ENCODE data around the gene SLC35C1. TPM values are rescaled to one million over a fixed set of nuclear protein-coding genes. Genes with fewer than 3 reads are reported as not detected.
"Not testable (repeated sequence)": the region's sequence is repeated elsewhere in the genome, so short reads cannot be mapped to it uniquely, and the experiment has no call there.

SLC35C1 gene
- polyA plus RNA-seq, 6 donors from 2014 or later: 3.3 to 7.6 (median 5.7) TPM

- H3K9me3 Mint-ChIP-seq: peaks cover 0 to 5% (median 0%) of the 10 kb centered on the region in 7 donors
- H3K27me3 Mint-ChIP-seq: peaks cover 0 to 13% (median 7%) of the 10 kb centered on the region in 3 donors
- H3K4me3 Mint-ChIP-seq: no peak overlapping the region
- DNase-seq: no peak
- no peaks in the 10 kb centered on the region for H3K36me3 Mint-ChIP-seq
- H3K27ac Mint-ChIP-seq: no peak overlapping the region
- ATAC-seq (ENCODE audit: low read depth in 2 of 2): no peak
- peaks cover 0 to 4% (median 0%) of the 10 kb centered on the region in 3 donors for H3K4me1 Mint-ChIP-seq
Measured at GRCh38 chr11:45798793-45799441, 6.0 kb upstream of the SLC35C1 start.

- DNase-seq (no peak), ATAC-seq (ENCODE audit: low read depth in 2 of 2) (no peak)
- Mint-ChIP-seq H3K27me3 (peaks cover 0 to 6% (median under 1%) of the 10 kb centered on the region in 3 donors), H3K4me3 (no peak overlapping the region), H3K9me3 (peaks cover 0 to 5% (median 0%) of the 10 kb centered on the region in 7 donors), H3K36me3 (no peaks in the 10 kb centered on the region), H3K4me1 (peaks cover 4 to 5% (median 4%) of the 10 kb centered on the region in 3 donors), H3K27ac (no peak overlapping the region)
Measured at GRCh38 chr11:45799562-45799961, 5.4 kb upstream of the SLC35C1 start.

- Mint-ChIP-seq H3K4me1 (peaks cover 5 to 6% (median 6%) of the 10 kb centered on the region in 3 donors), H3K9me3 (peaks cover 0 to 5% (median 0%) of the 10 kb centered on the region in 7 donors), H3K4me3 (peak overlapping the region in 1 of 8 donors; percentile 43), H3K27ac (no peak overlapping the region), H3K36me3 (no peaks in the 10 kb centered on the region), H3K27me3 (peaks cover 0 to 6% (median 0%) of the 10 kb centered on the region in 3 donors)
- no peak for ATAC-seq (ENCODE audit: low read depth in 2 of 2)
- DNase-seq: no peak
Measured at GRCh38 chr11:45800261-45800660, 4.7 kb upstream of the SLC35C1 start.

- Mint-ChIP-seq H3K27me3 (peaks cover 0 to 3% (median 0%) of the 10 kb centered on the region in 3 donors), H3K36me3 (no peaks in the 10 kb centered on the region), H3K4me3 (peak overlapping the region in 2 of 8 donors; percentile 27 to 98), H3K4me1 (peaks cover 18 to 21% (median 18%) of the 10 kb centered on the region in 3 donors), H3K9me3 (peaks cover 0 to 5% (median 0%) of the 10 kb centered on the region in 7 donors), H3K27ac (no peak overlapping the region)
- DNase-seq: no peak
- ATAC-seq (ENCODE audit: low read depth in 2 of 2): no peak
Measured at GRCh38 chr11:45801723-45802315, 3.1 kb upstream of the SLC35C1 start.

- no peak for ATAC-seq (ENCODE audit: low read depth in 2 of 2)
- H3K4me3 Mint-ChIP-seq: peak overlapping the region; percentile 12 to 98 (median 67)
- DNase-seq: no peak
- no peaks in the 10 kb centered on the region for H3K36me3 Mint-ChIP-seq
- peaks cover 24 to 27% (median 27%) of the 10 kb centered on the region in 3 donors for H3K4me1 Mint-ChIP-seq
- peak overlapping the region in 1 of 6 donors; percentile 36 for H3K27ac Mint-ChIP-seq
- peaks cover 0 to 5% (median 0%) of the 10 kb centered on the region in 7 donors for H3K9me3 Mint-ChIP-seq
- H3K27me3 Mint-ChIP-seq: no peaks in the 10 kb centered on the region
Measured at GRCh38 chr11:45802531-45803317, 2.2 kb upstream of the SLC35C1 start.

GRCh38 chr11:45803971-45804760 is 783 bp upstream of the SLC35C1 start:
- peak; percentile 64 for DNase-seq
- H3K4me3 Mint-ChIP-seq: peak overlapping the region; percentile 91 to 98 (median 94)
- peak; percentile 44 to 45 for ATAC-seq (ENCODE audit: low read depth in 2 of 2)
- peak overlapping the region; percentile 73 to 96 (median 92) for H3K27ac Mint-ChIP-seq
- H3K27me3 Mint-ChIP-seq: no peaks in the 10 kb centered on the region
- H3K4me1 Mint-ChIP-seq: peaks cover 35 to 39% (median 38%) of the 10 kb centered on the region in 3 donors
- H3K9me3 Mint-ChIP-seq: peaks cover 0 to 3% (median 0%) of the 10 kb centered on the region in 7 donors
- no peaks in the 10 kb centered on the region for H3K36me3 Mint-ChIP-seq

- Mint-ChIP-seq H3K4me1 (peaks cover 44 to 49% (median 46%) of the 10 kb centered on the region in 3 donors), H3K27ac (peak overlapping the region; percentile 39 to 98 (median 82)), H3K27me3 (no peaks in the 10 kb centered on the region), H3K36me3 (no peaks in the 10 kb centered on the region), H3K9me3 (peaks cover 0 to 3% (median 0%) of the 10 kb centered on the region in 7 donors), H3K4me3 (peak overlapping the region; percentile 91 to 98 (median 94))
- ATAC-seq (ENCODE audit: low read depth in 2 of 2) (peak; percentile 36 to 43), DNase-seq (no peak)
Measured at GRCh38 chr11:45805305-45806071, 539 bp downstream of the SLC35C1 start.

- Mint-ChIP-seq H3K36me3 (no peaks in the 10 kb centered on the region), H3K9me3 (no peaks in the 10 kb centered on the region), H3K27me3 (no peaks in the 10 kb centered on the region), H3K4me3 (peak overlapping the region; percentile 91 to 98 (median 94)), H3K27ac (peak overlapping the region in 5 of 6 donors; percentile 76 to 92 (median 89)), H3K4me1 (peaks cover 44 to 49% (median 46%) of the 10 kb centered on the region in 3 donors)
- ATAC-seq (ENCODE audit: low read depth in 2 of 2) (no peak), DNase-seq (no peak)
Measured at GRCh38 chr11:45806072-45806933, 1.4 kb downstream of the SLC35C1 start.

GRCh38 chr11:45806937-45807791 is 2.2 kb downstream of the SLC35C1 start:
- no peaks in the 10 kb centered on the region for H3K9me3 Mint-ChIP-seq
- H3K4me1 Mint-ChIP-seq: peaks cover 44 to 49% (median 46%) of the 10 kb centered on the region in 3 donors
- no peaks in the 10 kb centered on the region for H3K27me3 Mint-ChIP-seq
- H3K36me3 Mint-ChIP-seq: no peaks in the 10 kb centered on the region
- H3K27ac Mint-ChIP-seq: peak overlapping the region in 2 of 6 donors; percentile 47 to 73
- H3K4me3 Mint-ChIP-seq: peak overlapping the region; percentile 35 to 98 (median 92)
- no peak for DNase-seq
- no peak for ATAC-seq (ENCODE audit: low read depth in 2 of 2)

GRCh38 chr11:45807792-45808238 is 2.9 kb downstream of the SLC35C1 start:
- H3K36me3 Mint-ChIP-seq: no peaks in the 10 kb centered on the region
- H3K4me3 Mint-ChIP-seq: peak overlapping the region in 5 of 8 donors; percentile 22 to 98 (median 59)
- DNase-seq (no peak), ATAC-seq (ENCODE audit: low read depth in 2 of 2) (no peak)
- H3K4me1 Mint-ChIP-seq: peaks cover 44 to 49% (median 47%) of the 10 kb centered on the region in 3 donors
- H3K9me3 Mint-ChIP-seq: no peaks in the 10 kb centered on the region
- no peaks in the 10 kb centered on the region for H3K27me3 Mint-ChIP-seq
- H3K27ac Mint-ChIP-seq: peak overlapping the region in 3 of 6 donors; percentile 9 to 59 (median 47)

- not testable (repeated sequence) for H3K36me3 Mint-ChIP-seq; ATAC-seq (ENCODE audit: low read depth in 2 of 2); DNase-seq; H3K9me3 Mint-ChIP-seq; H3K27me3 Mint-ChIP-seq
- peak overlapping the region in 2 of 6 donors; percentile 57 to 91 for H3K27ac Mint-ChIP-seq
- H3K4me1 Mint-ChIP-seq: peaks cover 44 to 49% (median 49%) of the 10 kb centered on the region in 3 donors
- H3K4me3 Mint-ChIP-seq: peak overlapping the region in 1 of 8 donors; percentile 5
Measured at GRCh38 chr11:45808427-45808826, 3.5 kb downstream of the SLC35C1 start.
